MM.1S (cell line): ENCODE data around the gene PHYH.
"Not testable (repeated sequence)": the region's sequence is repeated elsewhere in the genome, so short reads cannot be mapped to it uniquely, and the experiment has no call there.

Experiments
- EZH2 ChIP-seq: fragments of 300-600 bp; sonication (generic); optimal IDR thresholded peaks from 2 replicates; pipeline ENCODE3; 2017; ENCODE audit warnings: low read depth, mild to moderate bottlenecking, antibody characterized with exemption, low read length, mixed read lengths
- EZH2phosphoT487 ChIP-seq: fragments of 300-600 bp; sonication (generic); IDR thresholded peaks from 2 replicates; pipeline ENCODE4 v1.6.1; 2018; ENCODE audit warnings: antibody characterized with exemption, low read length
- TF ChIP-seq, protein P1 (sequence below): fragments of 300-600 bp; sonication (generic); IDR thresholded peaks from 2 replicates; pipeline ENCODE4 v1.5.1; 2016; ENCODE audit warnings: antibody characterized with exemption, low read length, mixed read lengths

DNA sequence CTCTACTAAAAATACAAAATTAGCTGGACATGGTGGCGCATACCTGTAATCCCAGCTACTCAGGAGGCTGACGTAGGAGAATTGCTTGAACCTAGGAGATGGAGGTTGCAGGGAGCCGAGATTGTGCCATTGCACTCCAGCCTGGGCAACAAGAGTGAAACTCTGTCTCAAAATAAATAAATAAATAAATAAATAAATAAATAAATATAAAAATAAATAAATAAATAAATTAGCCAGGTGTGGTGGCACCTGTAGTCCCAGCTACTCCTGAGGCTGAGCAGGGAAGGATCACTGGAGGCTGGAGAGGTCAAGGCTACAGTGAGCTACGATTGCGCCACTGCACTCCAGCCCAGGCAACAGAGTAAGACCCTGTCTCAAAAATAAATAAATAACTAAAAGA lies 57.6 kb downstream of the PHYH start:
- TF ChIP-seq, protein P1, sequence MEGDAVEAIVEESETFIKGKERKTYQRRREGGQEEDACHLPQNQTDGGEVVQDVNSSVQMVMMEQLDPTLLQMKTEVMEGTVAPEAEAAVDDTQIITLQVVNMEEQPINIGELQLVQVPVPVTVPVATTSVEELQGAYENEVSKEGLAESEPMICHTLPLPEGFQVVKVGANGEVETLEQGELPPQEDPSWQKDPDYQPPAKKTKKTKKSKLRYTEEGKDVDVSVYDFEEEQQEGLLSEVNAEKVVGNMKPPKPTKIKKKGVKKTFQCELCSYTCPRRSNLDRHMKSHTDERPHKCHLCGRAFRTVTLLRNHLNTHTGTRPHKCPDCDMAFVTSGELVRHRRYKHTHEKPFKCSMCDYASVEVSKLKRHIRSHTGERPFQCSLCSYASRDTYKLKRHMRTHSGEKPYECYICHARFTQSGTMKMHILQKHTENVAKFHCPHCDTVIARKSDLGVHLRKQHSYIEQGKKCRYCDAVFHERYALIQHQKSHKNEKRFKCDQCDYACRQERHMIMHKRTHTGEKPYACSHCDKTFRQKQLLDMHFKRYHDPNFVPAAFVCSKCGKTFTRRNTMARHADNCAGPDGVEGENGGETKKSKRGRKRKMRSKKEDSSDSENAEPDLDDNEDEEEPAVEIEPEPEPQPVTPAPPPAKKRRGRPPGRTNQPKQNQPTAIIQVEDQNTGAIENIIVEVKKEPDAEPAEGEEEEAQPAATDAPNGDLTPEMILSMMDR = not testable (repeated sequence)
- TF ChIP-seq EZH2, EZH2phosphoT487: not testable (repeated sequence)
